ENCODE measurements around the gene PAXX.
"Not testable (repeated sequence)": the region's sequence is repeated elsewhere in the genome, so short reads cannot be mapped to it uniquely, and the experiment has no call there.

Gene PAXX

GRCh38 chr9:137019891-137020683, 27.9 kb downstream of the PAXX start:
- no peak for DNase-seq

GRCh38 chr9:137020771-137021567, 28.7 kb downstream of the PAXX start:
- no peak for DNase-seq

- DNase-seq = no peak
These were observed 29.4 kb downstream of the PAXX start for GRCh38 chr9:137021568-137021978.

- DNase-seq = no peak
These were observed 29.9 kb downstream of the PAXX start for GRCh38 chr9:137021979-137022661.

- no peak for DNase-seq
These were observed 30.4 kb downstream of the PAXX start for GRCh38 chr9:137022662-137023008.

GRCh38 chr9:137023157-137023556, 30.9 kb downstream of the PAXX start:
- no peak for DNase-seq

DNA sequence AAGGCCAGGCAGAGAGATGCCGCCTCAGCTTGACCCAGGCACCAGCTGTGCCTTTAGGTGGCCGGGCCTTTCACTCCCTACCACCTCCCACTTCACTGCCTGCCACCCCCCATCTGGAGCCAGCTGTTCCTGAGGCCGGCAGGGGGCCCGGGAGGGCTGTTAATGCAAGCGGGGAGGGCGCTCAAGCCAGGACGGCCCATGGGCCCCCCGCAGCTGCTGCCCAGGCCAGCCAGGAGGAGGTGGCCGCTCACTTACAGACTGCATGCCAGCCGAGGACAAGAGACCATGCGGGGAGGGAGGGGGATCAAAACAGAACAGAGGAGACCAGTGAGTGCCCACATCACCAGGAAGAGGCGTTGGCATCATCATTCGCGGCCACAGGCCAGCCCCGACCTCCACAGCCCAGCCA, 31.4 kb downstream of the PAXX start:
- DNase-seq = no peak

- DNase-seq = peak; percentile 21 to 77
These were observed 33.3 kb downstream of the PAXX start for GRCh38 chr9:137025517-137025966.

DNA sequence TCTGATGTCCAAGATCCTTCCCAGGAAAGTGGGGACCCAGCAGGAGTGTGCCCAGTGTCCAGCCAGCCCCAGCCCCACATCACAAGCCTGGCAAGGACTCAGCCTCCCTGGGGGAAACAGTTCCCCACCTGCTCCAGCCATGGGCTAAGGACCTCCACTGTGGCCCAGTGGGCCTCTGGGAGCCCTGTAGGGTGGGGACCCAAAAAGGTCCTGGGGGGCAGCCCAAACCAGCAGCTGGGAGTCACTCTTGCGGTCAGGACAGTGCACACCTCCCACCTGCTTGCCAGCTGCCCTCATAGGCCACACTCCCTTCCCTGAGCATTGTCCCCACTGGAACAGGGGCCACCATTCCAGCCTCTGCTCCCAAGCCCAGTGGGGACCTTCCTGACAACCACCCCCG, 34.2 kb downstream of the PAXX start:
- no peak for DNase-seq

DNA sequence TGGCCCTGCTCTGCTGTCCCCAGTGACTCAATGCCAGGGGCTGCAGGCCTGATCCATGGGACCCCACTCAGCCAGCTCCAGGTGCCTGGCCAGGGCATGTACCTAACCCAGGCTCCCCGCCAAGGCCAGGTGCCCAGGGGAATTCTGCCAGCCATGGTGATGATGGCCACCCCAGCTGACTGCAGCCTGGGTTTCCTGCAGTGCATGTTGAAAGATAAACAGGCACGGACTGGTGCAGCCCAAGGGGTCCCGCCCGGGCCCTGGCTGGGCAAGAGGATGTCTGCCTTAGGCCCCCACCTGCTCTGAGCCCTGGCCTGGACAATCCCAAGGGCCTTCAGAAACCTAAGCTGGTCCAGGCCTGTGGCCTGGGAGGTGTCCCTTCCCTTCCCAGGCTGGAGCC, 34.6 kb downstream of the PAXX start:
- DNase-seq = no peak

GRCh38 chr9:137027369-137028262, 35.4 kb downstream of the PAXX start, which contains the start of gene ABCA2:
Gene ABCA2 (minus strand): TSS chr9:137028237. CDS start chr9:137028140, 97 bp downstream.
- DNase-seq = no peak

DNA sequence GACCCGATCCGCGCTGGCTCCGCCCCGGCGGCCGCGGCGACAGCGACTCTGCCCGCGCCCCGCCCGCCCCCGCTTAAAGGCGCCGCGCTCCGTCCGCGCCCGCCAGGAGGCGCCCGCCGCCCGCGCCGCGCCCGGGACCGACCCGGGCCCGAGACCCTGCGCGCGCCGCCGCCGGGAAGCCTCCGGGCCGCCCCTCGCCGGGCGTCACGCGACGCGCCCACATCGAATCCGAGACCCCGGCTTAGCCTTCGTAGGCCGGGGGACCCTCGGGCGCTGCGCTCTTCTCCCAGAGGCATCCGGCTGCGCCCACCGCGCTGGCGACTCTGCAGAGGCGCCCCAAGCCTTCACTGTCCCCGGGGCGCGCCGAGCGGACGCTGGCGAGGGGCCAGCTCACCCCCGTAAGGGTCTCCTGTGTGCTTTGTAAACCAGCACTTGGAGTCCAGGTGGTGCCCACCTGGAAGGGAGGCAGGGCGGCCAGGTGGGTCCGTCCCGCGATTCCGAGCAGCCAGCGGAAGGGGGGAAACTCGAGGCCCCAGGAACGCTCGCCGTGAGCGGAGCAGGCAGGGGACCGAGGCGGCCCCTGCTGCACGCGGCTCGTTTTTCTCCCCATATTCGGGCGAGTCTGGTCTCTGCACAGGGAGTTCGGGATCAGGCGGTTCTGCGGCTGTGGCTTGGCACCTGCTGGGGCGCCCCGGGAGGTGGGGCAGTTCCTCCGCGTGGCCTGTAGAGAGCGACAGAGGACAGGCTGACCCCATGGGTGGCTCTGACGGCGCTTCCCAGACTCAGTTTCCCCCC, 36.2 kb downstream of the PAXX start:
- DNase-seq = peak in 1 of 2 experiments; percentile 33

GRCh38 chr9:137029058-137029936, 37.1 kb downstream of the PAXX start:
- DNase-seq = peak in 1 of 2 experiments; percentile 8

DNA sequence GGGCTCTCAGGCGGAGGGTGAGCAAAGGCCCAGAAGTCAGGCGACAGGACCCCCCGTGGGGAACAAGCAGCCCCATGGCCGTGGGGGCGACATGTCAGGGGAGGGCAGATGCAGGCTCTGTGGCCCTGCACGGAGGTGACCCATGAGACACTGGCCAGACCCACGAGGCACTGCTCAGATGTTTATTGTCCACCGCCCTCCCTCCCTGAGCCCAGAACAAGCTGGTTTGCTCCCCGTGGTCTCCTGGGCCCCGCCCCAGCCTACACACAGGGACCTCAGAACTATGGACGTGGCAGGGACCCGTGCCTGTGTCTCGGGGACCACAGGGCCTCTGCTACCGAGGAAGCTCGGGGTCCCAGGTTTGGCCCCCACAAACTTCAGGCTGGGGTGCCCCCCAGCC, 37.8 kb downstream of the PAXX start:
- no peak for DNase-seq

DNA sequence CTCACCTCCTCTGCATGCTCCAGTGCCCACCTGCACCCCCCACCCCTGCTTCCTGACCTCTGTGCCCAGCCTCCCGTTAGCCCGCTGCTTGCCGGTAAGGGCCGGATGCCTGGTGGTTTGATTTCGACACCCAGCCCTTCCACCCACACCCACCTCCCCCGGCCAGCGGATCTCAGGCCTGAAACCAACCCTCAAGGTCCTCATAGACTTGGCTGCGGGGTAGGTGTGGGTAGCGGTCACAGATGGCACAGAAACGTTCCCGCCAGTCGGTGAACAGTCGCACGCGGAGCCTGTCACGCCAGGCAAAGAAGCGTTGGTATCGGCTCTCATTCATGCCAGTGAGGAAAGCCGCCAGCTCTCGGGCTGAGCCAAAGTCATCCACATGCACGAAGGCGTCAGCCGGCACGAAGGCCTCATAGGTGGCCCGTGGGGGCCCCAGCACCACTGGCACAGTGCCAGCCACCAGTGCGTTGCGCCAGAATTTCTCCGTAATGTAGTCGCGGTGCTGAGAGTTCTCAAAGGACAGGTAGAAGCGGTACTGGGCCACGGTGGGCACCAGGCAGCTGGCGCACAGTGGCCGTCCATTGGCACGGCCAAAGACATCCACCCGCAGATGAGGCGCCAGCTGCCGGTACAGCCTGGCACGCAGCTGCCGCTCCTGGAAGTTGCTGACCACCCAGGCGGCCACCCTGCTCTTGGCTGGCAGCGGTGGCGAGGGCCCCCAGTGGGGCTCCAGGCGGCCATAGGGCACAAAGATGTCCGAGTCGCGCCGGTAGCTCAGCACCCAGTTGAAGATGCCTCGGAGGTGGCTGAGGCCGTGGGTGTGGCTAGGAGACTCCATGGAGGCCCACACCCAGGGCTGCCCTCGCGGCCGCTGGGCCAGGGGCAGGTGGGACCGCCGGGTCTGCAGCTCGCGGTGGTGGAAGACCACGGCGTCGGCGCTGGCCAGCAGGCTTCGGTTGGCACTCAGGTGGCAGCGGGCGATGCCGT, 38.6 kb downstream of the PAXX start:
- DNase-seq = no peak

DNA sequence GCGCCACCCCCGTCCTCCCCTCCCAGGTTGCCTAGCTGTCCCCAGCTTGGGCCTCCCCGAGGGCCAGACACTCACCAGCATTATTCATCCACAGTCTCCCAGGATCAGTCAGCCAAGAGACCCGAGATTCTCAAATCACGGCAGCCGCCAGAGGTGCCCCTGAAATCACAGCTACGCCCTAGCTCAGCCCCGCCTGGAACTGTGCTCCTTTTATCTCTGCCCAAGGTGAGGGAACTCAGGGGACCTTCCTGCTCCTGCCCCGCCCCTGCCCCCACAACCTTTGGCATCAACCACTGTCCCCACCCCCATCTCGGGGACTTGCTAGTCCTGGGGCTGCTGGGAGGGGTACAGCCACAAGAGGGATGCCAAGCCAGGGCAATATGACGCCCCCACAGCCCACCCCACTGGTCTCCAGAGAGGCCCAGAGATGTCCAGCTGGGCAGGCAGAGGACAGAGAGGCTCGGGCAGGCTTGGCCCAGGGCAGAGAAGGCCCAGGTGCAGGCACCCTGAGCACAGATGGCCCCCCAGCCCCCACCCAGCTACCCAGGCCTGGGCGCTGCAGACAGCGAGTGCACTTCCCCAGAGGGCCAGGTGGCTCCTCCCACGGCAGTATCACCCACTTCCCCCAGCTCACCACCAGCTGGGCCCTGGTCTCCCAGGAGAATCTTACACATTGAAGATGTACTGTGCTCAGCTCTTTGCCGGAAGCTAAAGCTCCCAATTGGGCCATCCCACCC, 39.9 kb downstream of the PAXX start, which contains the start of gene FUT7:
Gene FUT7 (minus strand): TSS at position 185 of the 737 bp plus-strand sequence. CDS start 97 bp downstream, at position 88.
- DNase-seq = no peak

GRCh38 chr9:137032858-137033257, 40.6 kb downstream of the PAXX start:
- no peak for DNase-seq

DNA sequence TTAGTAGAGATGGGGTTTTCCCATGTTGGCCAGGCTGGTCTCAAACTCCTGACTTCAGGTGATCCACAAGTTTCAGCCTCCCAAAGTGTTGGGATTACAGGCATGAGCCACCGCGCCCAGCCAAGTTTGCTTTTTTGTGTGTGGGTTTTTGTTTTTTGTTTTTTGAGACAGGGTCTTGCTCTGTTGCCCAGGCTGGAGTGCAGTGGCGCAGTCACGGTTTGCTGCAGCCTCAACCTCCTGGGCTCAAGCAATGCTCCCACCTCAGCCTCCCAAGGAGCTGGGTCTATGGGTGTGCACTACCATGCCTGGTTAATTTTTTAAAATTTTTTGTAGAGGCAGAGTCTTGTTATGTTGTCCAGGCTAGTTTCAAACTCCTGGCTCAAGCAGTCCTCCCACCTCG, 41.3 kb downstream of the PAXX start:
- DNase-seq = not testable (repeated sequence)

Data from NCI-H187 (cell line).